Cerebellar nuclear complex (tissue), 1 donor: ENCODE results near the gene ZNF557.

Source experiments
- DNase-seq, 2 experiments: peaks; one replicate each; lab custom pipeline; 2025; lab: John Stamatoyannopoulos, UW

Gene ZNF557

DNA sequence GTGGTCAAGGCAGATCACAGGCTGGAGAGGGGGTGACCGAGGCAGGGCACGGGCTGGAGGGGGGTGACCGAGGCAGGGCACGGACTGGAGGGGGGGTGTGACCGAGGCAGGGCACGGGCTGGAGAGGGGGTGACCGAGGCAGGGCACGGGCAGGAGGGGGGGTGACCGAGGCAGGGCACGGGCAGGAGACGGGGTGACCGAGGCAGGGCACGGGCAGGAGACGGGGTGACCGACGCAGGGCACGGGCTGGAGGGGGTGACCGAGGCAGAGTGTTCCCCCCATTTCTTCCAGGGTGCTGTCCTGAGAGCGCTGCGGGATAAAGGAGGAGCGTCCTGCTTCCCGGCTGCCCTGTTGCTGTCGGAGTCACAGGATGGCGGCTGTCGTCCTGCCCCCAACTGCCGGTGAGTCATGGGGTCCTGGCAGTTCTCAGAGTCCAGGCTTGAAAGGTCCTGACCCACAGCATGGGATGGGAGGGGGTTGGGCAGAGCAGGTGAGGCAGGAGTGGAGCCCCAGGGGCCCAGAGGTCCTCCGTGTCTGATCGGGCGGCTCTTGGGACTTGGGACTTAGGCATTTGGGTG is 5.3 kb downstream of the ZNF557 start:
- no peak for DNase-seq

DNA sequence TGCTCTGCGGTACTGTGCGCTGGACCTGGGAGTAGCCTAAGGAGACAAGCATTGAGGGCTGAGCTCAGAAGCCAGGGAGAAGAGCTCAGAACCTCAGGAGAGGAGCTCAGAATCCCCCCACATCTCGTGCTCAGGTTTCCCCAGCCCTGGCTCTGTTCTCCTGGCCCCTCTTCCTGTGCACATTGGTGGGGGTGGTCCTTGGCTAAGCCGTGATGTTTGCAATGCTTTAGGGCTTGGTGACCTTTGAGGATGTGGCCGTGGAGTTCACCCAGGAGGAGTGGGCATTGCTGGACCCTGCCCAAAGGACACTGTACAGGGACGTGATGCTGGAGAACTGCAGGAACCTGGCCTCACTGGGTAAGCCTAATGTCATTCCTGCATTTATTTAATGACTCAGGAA is 6.6 kb downstream of the ZNF557 start:
- no peak for DNase-seq

DNA sequence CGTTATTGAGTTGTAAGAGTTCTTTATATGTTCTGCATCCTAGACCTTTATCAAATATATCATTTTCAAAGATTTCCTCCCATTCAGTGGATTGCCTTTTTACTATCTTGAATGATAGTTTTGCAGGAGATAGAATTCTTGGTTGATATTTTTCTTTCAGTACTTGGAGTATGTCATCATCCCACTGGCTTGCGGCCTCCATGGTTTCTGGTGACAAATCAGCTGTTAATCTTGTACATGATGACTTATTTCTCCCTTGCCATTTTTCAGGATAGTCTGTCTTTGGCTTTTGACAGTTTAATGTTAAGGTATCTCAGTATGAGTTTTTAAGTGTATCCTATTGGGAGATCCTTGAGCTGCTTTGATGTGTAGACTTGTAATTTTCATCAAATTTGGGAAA is 8.5 kb downstream of the ZNF557 start:
- no peak for DNase-seq

- no peak for DNase-seq
Measured at GRCh38 chr19:7083076-7083956, 13.8 kb downstream of the ZNF557 start.

- DNase-seq: no peak
Measured at GRCh38 chr19:7088999-7089398, 19.5 kb downstream of the ZNF557 start.

GRCh38 chr19:7098096-7098495 is 28.6 kb downstream of the ZNF557 start:
- DNase-seq: no peak

- DNase-seq: peak; percentile 66 to 85
Measured at GRCh38 chr19:7098701-7099596, 29.4 kb downstream of the ZNF557 start.

DNA sequence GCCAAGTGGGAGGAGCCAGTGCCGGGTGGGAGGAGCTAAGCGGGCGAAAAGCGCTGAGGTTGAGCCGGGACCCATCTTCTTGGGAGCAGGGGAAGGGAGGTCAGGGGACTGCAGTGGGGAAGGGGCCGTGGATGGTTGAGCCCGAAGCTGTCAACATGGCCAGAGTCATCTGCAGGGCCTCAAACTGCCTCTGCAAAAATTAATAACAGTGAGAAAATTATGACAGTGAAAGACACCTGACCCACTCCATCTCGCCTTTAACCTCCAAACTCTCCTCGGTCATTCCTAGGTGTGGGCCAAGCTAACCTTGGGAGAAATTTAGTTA is 30.1 kb downstream of the ZNF557 start:
- peak in 1 of 2 experiments; percentile 52 for DNase-seq

GRCh38 chr19:7101498-7102253 is 32.2 kb downstream of the ZNF557 start:
- DNase-seq: no peak

- DNase-seq: no peak
Measured at GRCh38 chr19:7104747-7105447, 35.4 kb downstream of the ZNF557 start.

GRCh38 chr19:7106711-7107657 is 37.5 kb downstream of the ZNF557 start:
- DNase-seq: no peak

- DNase-seq: no peak
Measured at GRCh38 chr19:7109678-7110289, 40.3 kb downstream of the ZNF557 start.

GRCh38 chr19:7112675-7113074 is 43.2 kb downstream of the ZNF557 start:
- no peak for DNase-seq

GRCh38 chr19:7113233-7113632 is 43.7 kb downstream of the ZNF557 start:
- no peak for DNase-seq

DNA sequence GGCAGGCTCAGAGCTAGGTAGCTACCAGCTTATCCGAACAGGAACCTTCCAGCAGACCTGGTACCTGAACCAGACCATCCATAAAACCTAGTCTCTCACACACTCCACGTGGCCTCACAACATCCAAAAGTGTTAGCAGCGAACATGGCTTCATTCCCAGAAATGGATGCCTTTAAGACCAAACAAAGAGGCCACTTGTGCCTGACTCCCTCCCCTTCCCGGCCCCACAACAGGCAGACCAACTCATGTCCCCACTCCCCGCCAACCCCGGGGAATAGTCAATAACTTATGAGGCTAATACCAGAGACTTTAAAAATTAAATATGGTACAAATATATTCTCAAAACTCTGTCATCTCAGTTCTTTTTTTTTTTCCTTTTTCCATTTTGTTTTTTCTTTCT is 46.2 kb downstream of the ZNF557 start:
- DNase-seq: no peak

DNA sequence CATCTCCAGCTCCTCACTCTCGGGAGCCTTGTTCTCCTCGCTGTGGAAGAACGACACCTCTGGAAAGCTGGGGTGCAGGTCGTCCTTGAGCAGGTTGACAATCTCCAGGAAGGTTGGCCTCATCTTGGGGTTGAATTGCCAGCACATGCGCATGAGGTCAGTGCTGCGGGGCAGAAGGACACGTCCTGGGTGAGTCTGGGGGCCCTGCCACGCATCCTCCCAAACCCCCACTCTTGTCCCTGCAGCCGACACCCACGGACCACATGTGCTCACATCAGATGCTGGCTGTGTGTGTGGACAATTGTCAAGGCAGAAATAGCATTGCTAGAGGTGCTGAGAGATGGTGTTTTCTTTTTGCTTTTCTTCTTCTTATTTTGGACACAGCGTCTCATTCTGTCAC is 47.7 kb downstream of the ZNF557 start:
- no peak for DNase-seq

GRCh38 chr19:7119582-7119981 is 50.1 kb downstream of the ZNF557 start:
- no peak for DNase-seq

DNA sequence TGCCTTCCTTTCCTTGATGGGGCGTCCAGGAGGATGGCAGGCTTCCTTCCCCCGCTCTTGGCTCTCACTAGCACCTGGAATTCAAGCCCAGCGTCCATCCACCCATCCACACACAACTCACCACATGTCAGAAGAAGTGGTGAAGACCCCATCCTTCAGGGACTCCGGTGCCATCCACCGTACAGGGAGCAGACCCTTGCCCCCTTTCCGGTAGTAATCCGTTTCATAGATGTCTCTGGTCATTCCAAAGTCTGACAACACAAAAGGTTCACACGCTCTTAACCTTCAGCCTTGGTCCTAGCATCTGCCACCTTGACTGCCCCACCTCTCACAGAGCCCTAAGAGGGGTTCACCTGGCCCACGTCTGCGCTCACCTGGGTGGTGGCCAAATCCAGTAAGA is 51.0 kb downstream of the ZNF557 start:
- no peak for DNase-seq

DNA sequence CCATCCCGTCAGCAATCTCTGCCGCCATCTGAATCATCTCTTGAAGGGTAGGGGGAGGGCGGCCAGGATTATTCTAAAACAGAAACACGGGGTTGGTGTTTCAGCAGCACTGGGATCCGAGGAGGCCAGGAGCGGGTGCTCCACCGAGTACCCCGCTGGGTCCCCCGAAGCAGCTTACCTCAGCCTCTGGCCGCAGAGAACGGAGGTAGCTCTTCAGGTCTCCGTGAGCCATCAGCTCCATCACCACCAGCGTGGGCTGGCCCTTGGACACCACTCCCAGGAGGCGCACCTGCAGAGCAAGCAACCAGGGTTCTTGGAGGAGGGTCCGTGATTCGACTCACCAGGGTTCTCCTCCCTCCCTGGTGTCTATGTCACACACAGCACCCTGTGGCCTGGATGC is 53.2 kb downstream of the ZNF557 start:
- no peak for DNase-seq

- DNase-seq: no peak
Measured at GRCh38 chr19:7124782-7125181, 55.3 kb downstream of the ZNF557 start.
